ENCODE data around the gene PWWP2B. TPM values are rescaled to one million over a fixed set of nuclear protein-coding genes. Genes with fewer than 3 reads are reported as not detected.

The PWWP2B gene
- total and polyA plus RNA-seq, 2 of the 8 experiments (the other 6 are each of a cell fraction or from before 2014, with no cell fraction given) = 5.3 to 10.8 TPM

- no peak for TF ChIP-seq CEBPB (IDR thresholded peaks at IDR 0.05; ENCODE audit: low read depth, low read length)
- TF ChIP-seq CBX5 (IDR thresholded peaks at IDR 0.05; ENCODE audit: low read depth, low read length) = no peak
- no peak for TF ChIP-seq FOSL1 (IDR thresholded peaks at IDR 0.05; ENCODE audit: insufficient read depth, low read depth, low read length)
- TF ChIP-seq SAP30 (IDR thresholded peaks at IDR 0.05; ENCODE audit: insufficient read depth, insufficient replicate concordance, low read length) = no peak
- no peak for TF ChIP-seq SIX5 (IDR thresholded peaks at IDR 0.05; ENCODE audit: low read depth, low read length)
- TF ChIP-seq JUN (IDR thresholded peaks at IDR 0.05; ENCODE audit: low read depth, low read length) = no peak
- no peak for TF ChIP-seq RXRA (IDR thresholded peaks at IDR 0.05; ENCODE audit: insufficient read depth, low read depth, low read length)
- no peak for TF ChIP-seq POLR2AphosphoS5 (IDR thresholded peaks at IDR 0.05; ENCODE audit: low read depth, low read length)
- H3K4ac ChIP-seq (replicated peaks; ENCODE audit: insufficient read length, low read depth, low read length) = peak overlapping the region; percentile 60
- CTCF ChIA-PET (ENCODE audit: partially characterized antibody) = interaction anchor here (0.9 to 3.1 kb wide), 5 partner anchors 15 to 87 kb away, joined by 3 to 19 read pairs (median 5); no protein-coding TSS in a partner anchor
- H2AFZ ChIP-seq (ENCODE audit: low read length) = no peak overlapping the region
- H2BK5ac ChIP-seq (ENCODE audit: low read depth, low read length) = peak overlapping the region; percentile 91; the same call in 1 of the 2 replicates
- 0 out of 2 replicates have a peak overlapping the region, but pooled peaks have one; percentile 41 for H4K8ac ChIP-seq (ENCODE audit: extremely low read depth, insufficient read depth, low read length)
- no peak overlapping the region for H3K4me3 ChIP-seq (ENCODE audit: extremely low read depth in 1 of 4, insufficient read depth in 2 of 4, low read depth in 3 of 4, low read length in 4 of 4)
- no peak overlapping the region for H3K23ac ChIP-seq (ENCODE audit: insufficient read length)
- H3K18ac ChIP-seq (ENCODE audit: extremely low read depth, low read length) = peak overlapping the region; percentile 38
- H2AK5ac ChIP-seq (ENCODE audit: low read depth, low read length) = no peak overlapping the region
- H3K79me1 ChIP-seq (ENCODE audit: low read depth, low read length) = no peaks in the 10 kb centered on the region; the same call in 1 of the 2 replicates
- H3K9me3 ChIP-seq (ENCODE audit: insufficient read depth in 2 of 2, low read depth in 1 of 2, low read length in 1 of 2) = peaks cover 0 to 4% of the 10 kb centered on the region in 2 experiments; a peak in 1 of 4 replicates
- WGBS, 2 experiments (ENCODE audit: extremely low coverage in 1 of 2, insufficient coverage in 1 of 2, insufficient read length in 1 of 2, insufficient replicate concordance in 2 of 2, low coverage in 1 of 2, low lambda C conversion rate in 2 of 2, missing lambda C conversion rate in 1 of 2) = 70% methylated on average over 8 of the region's 8 CpGs; no CpG with 5 or more reads in 1 of the 2 experiments
- no peak overlapping the region for H3K27ac ChIP-seq (ENCODE audit: low read depth, low read length)
- H4K5ac ChIP-seq (ENCODE audit: insufficient read length, low read depth, low read length) = peak overlapping the region; percentile 32
- peaks cover 0 to 4% of the 10 kb centered on the region in 2 experiments for H4K20me1 ChIP-seq (replicated peaks in 1 of 2; ENCODE audit: control insufficient read depth in 1 of 2, insufficient read depth in 2 of 2, low read length in 2 of 2)
- H2BK120ac ChIP-seq (replicated peaks; ENCODE audit: low read depth, low read length) = no peak overlapping the region
- H2BK15ac ChIP-seq (ENCODE audit: low read length) = no peak overlapping the region
- peaks cover 4% of the 10 kb centered on the region; the same call in 1 of the 2 replicates for H3K23me2 ChIP-seq (ENCODE audit: low read depth, low read length)
- H3K36me3 ChIP-seq (ENCODE audit: control insufficient read depth in 2 of 4, insufficient read depth in 4 of 4, low read length in 3 of 4) = no peaks in the 10 kb centered on the region
- no peaks in the 10 kb centered on the region for H3K79me2 ChIP-seq (ENCODE audit: control insufficient read depth in 1 of 2, insufficient read depth in 2 of 2, low read length in 2 of 2)
- no peak overlapping the region for H3K14ac ChIP-seq (ENCODE audit: insufficient read length)
- peaks cover 9 to 36% (median 22%) of the 10 kb centered on the region in 4 experiments for H3K4me1 ChIP-seq (replicated peaks in 1 of 4; ENCODE audit: control insufficient read depth in 3 of 4, insufficient read depth in 4 of 4, low read length in 3 of 4)
- DNase-seq (ENCODE audit: low read depth in 1 of 2, low spot score in 2 of 2) (no peak), FAIRE-seq (no peak)
- peak overlapping the region; percentile 98; the same call in 1 of the 2 replicates for H2BK12ac ChIP-seq (ENCODE audit: low read depth, low read length)
- H3K27me3 ChIP-seq (replicated peaks in 1 of 4; ENCODE audit: control insufficient read depth in 3 of 4, extremely low read depth in 1 of 4, insufficient read depth in 3 of 4, low read length in 3 of 4) = no peaks in the 10 kb centered on the region
- no peak overlapping the region for H3K56ac ChIP-seq (replicated peaks; ENCODE audit: insufficient read length, low read depth, low read length)
- POLR2A ChIA-PET (ENCODE audit: partially characterized antibody) = interaction anchor here (0.8 to 6.5 kb wide), 4 partner anchors 8 to 27 kb away, joined by 3 to 71 read pairs (median 3); no protein-coding TSS in a partner anchor
- no peak overlapping the region for H3K9ac ChIP-seq (replicated peaks in 1 of 4; ENCODE audit: extremely low read depth in 1 of 4, low read depth in 3 of 4, low read length in 3 of 4)
- H2BK20ac ChIP-seq (ENCODE audit: low read length) = no peak overlapping the region; the same call in 1 of the 2 replicates
- H3K4me2 ChIP-seq (ENCODE audit: insufficient read depth in 1 of 2, low read depth in 2 of 2, low read length in 2 of 2) = no peak overlapping the region
- H4K91ac ChIP-seq (replicated peaks; ENCODE audit: insufficient read length, low read length) = peak overlapping the region; percentile 75
Observed at GRCh38 chr10:132420469-132420980, 23.5 kb downstream of the PWWP2B start.

Measured in H1 (cell line).